Neural cell (in vitro differentiated cells): ENCODE results near the gene CACNA2D4. TPM values are rescaled to one million over a fixed set of nuclear protein-coding genes. Genes with fewer than 3 reads are reported as not detected.

Experiments used
- H2AFZ ChIP-seq: fragments of 200-600, 300-800 bp; sonication (generic), shearing (Covaris generic); 2 replicates; pipeline ENCODE4 v1.6.0; 2014; ENCODE audit warnings: low read depth, mild to moderate bottlenecking, antibody characterized with exemption, low read length, moderate library complexity
- H3F3A ChIP-seq: fragments of 200-600 bp; shearing (Covaris generic); 2 replicates; pipeline ENCODE4 v1.6.1; 2016; ENCODE audit warnings: mild to moderate bottlenecking, moderate library complexity, mixed read lengths, antibody characterized with exemption, low read length; ENCODE audit not compliant: insufficient read depth, poor library complexity, severe bottlenecking
- H3K27ac ChIP-seq: fragments of 200-600, 300-800 bp; sonication (generic), shearing (Covaris generic); 2 replicates; pipeline ENCODE4 v1.5.1; 2014; ENCODE audit warnings: mild to moderate bottlenecking, low read length, moderate library complexity
- H3K27me3 ChIP-seq: fragments of 300-800, 200-600 bp; sonication (generic), shearing (Covaris generic); 2 replicates; pipeline ENCODE4 v1.6.0; 2014; ENCODE audit warnings: mild to moderate bottlenecking, low read depth, low read length, moderate library complexity; ENCODE audit not compliant: insufficient read depth
- H3K36me3 ChIP-seq: fragments of 300-800, 200-600 bp; sonication (generic), shearing (Covaris generic); 2 replicates; pipeline ENCODE4 v1.5.1; 2014; ENCODE audit warnings: mild to moderate bottlenecking, antibody characterized with exemption, low read length, moderate library complexity; ENCODE audit not compliant: insufficient read depth
- H3K4me2 ChIP-seq: fragments of 300-800, 200-600 bp; sonication (generic), shearing (Covaris generic); 2 replicates; pipeline ENCODE4 v1.6.0; 2014; ENCODE audit warnings: mild to moderate bottlenecking, low read length
- H3K4me3 ChIP-seq: fragments of 300-800, 200-600 bp; sonication (generic), shearing (Covaris generic); 2 replicates; pipeline ENCODE4 v1.5.1; 2014; ENCODE audit warnings: mild to moderate bottlenecking, low read length, moderate library complexity
- H3K79me2 ChIP-seq: fragments of 200-600 bp; shearing (Covaris generic); replicated peaks from 2 replicates; pipeline ENCODE4 v1.6.0; 2014; ENCODE audit warnings: mild to moderate bottlenecking, low read length, moderate library complexity; ENCODE audit not compliant: insufficient read depth
- H3K9ac ChIP-seq: fragments of 300-800, 200-600 bp; sonication (generic), shearing (Covaris generic); 2 replicates; pipeline ENCODE4 v1.6.1; 2016; ENCODE audit warnings: mild to moderate bottlenecking, low read length, mixed read lengths
- H3K9me2 ChIP-seq: fragments of 200-600 bp; shearing (Covaris generic); 2 replicates; pipeline ENCODE4 v1.6.1; 2016; ENCODE audit warnings: mild to moderate bottlenecking, low read length, mixed read lengths; ENCODE audit not compliant: insufficient read depth
- H3K9me3 ChIP-seq: fragments of 200-600, 300-800 bp; sonication (generic), shearing (Covaris generic); 2 replicates; pipeline ENCODE4 v1.6.1; 2016; ENCODE audit warnings: mild to moderate bottlenecking, mixed run types, low read length, moderate library complexity, mixed read lengths
- H4K20me1 ChIP-seq: fragments of 200-600 bp; shearing (Covaris generic); 2 replicates; pipeline ENCODE4 v1.6.1; 2016; ENCODE audit warnings: mild to moderate bottlenecking, mixed run types; ENCODE audit not compliant: insufficient read depth
- EP300 ChIP-seq: fragments of 450-650 bp; conservative IDR thresholded peaks from 2 replicates; pipeline ENCODE4 v1.6.1; 2014; ENCODE audit warnings: antibody characterized with exemption, mild to moderate bottlenecking, moderate library complexity; ENCODE audit not compliant: poor library complexity, severe bottlenecking
- EZH2 ChIP-seq: fragments of 200-600, 300-800 bp; shearing (Covaris generic), sonication (generic); IDR thresholded peaks from 2 replicates; pipeline ENCODE4 v1.6.1; 2014; ENCODE audit warnings: antibody characterized with exemption, low read length, borderline replicate concordance, mild to moderate bottlenecking; ENCODE audit not compliant: insufficient read depth, poor library complexity, severe bottlenecking
- MXI1 ChIP-seq: fragments of 450-650 bp; conservative IDR thresholded peaks from 2 replicates; pipeline ENCODE4 v1.6.1; 2014; ENCODE audit warnings: antibody characterized with exemption, mild to moderate bottlenecking; ENCODE audit not compliant: poor library complexity, severe bottlenecking
- POLR2AphosphoS5 ChIP-seq: IDR thresholded peaks from 2 replicates; pipeline ENCODE4 v1.6.1; 2012
- RAD21 ChIP-seq: fragments of 450-650 bp; conservative IDR thresholded peaks from 2 replicates; pipeline ENCODE4 v1.6.1; 2014; ENCODE audit warnings: antibody characterized with exemption, mild to moderate bottlenecking, moderate library complexity
- SMC3 ChIP-seq: fragments of 450-650 bp; conservative IDR thresholded peaks from 2 replicates; pipeline ENCODE4 v1.6.1; 2014; ENCODE audit warnings: antibody characterized with exemption, mild to moderate bottlenecking, moderate library complexity; ENCODE audit not compliant: poor library complexity
- TAF1 ChIP-seq: IDR thresholded peaks from 2 replicates; pipeline ENCODE4 v1.6.1; 2012; ENCODE audit warnings: low read depth
- polyA plus RNA-seq: library from polyadenylated mRNA; depleted of rRNA; stranded (reverse); fragments of >200 nt; gene quantifications from 2 replicates; pipeline ENCODE4 v1.2.3, GENCODE V29; 2014
- TF ChIP-seq, protein P1 (sequence below): IDR thresholded peaks from 2 replicates; pipeline ENCODE4 v1.6.1; 2012; ENCODE audit warnings: borderline replicate concordance
- TF ChIP-seq, protein P2 (sequence below): fragments of 450-650 bp; IDR thresholded peaks from 2 replicates; pipeline ENCODE4 v1.5.1; 2014; ENCODE audit warnings: antibody characterized with exemption, mild to moderate bottlenecking, moderate library complexity; ENCODE audit not compliant: poor library complexity, severe bottlenecking

Gene CACNA2D4
- polyA plus RNA-seq, 1 donor from 2014 or later, result not detected

DNA sequence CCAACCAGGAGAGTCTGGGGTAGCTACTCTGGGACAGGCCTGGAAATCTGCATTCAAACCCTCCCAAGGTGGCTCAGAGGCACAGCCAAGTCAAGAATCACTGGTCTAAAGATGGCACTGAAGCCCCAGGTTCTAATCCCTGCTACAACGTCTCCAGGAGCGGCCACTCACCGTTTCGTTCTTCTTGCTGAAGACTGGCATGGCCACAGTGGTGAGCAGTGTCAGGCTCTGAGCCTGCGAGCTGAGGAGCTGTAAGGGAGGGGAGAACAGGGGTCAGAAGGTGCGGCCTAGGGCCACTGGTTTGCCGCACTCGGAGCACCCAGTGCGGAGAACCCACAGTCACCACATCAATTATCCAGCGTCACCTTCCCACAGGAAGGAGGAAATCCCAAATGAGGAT lies 38.8 kb downstream of the CACNA2D4 start:
- no peak overlapping the region for H3K9ac ChIP-seq
- no peaks in the 10 kb centered on the region for H3K9me2 ChIP-seq
- H3K9me3 ChIP-seq, result no peaks in the 10 kb centered on the region
- H2AFZ ChIP-seq, result no peak overlapping the region
- H3K36me3 ChIP-seq, result no peaks in the 10 kb centered on the region
- H4K20me1 ChIP-seq, result no peaks in the 10 kb centered on the region
- H3F3A ChIP-seq, result no peaks in the 10 kb centered on the region
- H3K4me2 ChIP-seq, result no peak overlapping the region
- H3K79me2 ChIP-seq, result no peaks in the 10 kb centered on the region
- no peak overlapping the region for H3K4me3 ChIP-seq
- H3K27ac ChIP-seq, result no peak overlapping the region
- no peak for TF ChIP-seq POLR2AphosphoS5
- TF ChIP-seq TAF1, result no peak
- TF ChIP-seq, protein P1, sequence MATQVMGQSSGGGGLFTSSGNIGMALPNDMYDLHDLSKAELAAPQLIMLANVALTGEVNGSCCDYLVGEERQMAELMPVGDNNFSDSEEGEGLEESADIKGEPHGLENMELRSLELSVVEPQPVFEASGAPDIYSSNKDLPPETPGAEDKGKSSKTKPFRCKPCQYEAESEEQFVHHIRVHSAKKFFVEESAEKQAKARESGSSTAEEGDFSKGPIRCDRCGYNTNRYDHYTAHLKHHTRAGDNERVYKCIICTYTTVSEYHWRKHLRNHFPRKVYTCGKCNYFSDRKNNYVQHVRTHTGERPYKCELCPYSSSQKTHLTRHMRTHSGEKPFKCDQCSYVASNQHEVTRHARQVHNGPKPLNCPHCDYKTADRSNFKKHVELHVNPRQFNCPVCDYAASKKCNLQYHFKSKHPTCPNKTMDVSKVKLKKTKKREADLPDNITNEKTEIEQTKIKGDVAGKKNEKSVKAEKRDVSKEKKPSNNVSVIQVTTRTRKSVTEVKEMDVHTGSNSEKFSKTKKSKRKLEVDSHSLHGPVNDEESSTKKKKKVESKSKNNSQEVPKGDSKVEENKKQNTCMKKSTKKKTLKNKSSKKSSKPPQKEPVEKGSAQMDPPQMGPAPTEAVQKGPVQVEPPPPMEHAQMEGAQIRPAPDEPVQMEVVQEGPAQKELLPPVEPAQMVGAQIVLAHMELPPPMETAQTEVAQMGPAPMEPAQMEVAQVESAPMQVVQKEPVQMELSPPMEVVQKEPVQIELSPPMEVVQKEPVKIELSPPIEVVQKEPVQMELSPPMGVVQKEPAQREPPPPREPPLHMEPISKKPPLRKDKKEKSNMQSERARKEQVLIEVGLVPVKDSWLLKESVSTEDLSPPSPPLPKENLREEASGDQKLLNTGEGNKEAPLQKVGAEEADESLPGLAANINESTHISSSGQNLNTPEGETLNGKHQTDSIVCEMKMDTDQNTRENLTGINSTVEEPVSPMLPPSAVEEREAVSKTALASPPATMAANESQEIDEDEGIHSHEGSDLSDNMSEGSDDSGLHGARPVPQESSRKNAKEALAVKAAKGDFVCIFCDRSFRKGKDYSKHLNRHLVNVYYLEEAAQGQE, result no peak
- no peak for TF ChIP-seq MXI1
- TF ChIP-seq, protein P2, sequence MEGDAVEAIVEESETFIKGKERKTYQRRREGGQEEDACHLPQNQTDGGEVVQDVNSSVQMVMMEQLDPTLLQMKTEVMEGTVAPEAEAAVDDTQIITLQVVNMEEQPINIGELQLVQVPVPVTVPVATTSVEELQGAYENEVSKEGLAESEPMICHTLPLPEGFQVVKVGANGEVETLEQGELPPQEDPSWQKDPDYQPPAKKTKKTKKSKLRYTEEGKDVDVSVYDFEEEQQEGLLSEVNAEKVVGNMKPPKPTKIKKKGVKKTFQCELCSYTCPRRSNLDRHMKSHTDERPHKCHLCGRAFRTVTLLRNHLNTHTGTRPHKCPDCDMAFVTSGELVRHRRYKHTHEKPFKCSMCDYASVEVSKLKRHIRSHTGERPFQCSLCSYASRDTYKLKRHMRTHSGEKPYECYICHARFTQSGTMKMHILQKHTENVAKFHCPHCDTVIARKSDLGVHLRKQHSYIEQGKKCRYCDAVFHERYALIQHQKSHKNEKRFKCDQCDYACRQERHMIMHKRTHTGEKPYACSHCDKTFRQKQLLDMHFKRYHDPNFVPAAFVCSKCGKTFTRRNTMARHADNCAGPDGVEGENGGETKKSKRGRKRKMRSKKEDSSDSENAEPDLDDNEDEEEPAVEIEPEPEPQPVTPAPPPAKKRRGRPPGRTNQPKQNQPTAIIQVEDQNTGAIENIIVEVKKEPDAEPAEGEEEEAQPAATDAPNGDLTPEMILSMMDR, result no peak
- TF ChIP-seq EZH2, result no peak
- TF ChIP-seq SMC3, result no peak
- no peaks in the 10 kb centered on the region for H3K27me3 ChIP-seq

DNA sequence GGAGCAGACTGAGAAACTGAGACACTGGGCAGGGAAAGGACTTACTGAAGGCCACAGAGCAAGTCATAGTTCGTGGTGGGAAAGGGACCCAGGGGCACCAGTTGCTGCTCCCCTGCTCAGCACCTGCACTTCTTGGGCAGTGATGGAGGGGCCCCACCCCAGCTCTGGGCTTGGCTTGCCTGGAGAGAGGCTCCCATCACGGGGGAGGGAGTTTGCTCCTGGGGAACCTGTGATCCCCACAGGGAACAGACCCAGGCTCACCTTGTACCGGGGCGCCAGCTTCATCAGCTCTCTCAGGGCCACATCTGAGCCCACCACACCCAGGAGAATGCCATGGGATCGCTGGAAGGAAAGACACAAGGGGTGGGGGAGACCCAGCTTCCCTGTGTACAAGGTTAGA lies 39.8 kb downstream of the CACNA2D4 start:
- H3K9me2 ChIP-seq, result no peaks in the 10 kb centered on the region
- H3K9ac ChIP-seq, result no peak overlapping the region
- H3K27me3 ChIP-seq, result no peaks in the 10 kb centered on the region
- H2AFZ ChIP-seq, result no peak overlapping the region
- no peaks in the 10 kb centered on the region for H4K20me1 ChIP-seq
- H3K9me3 ChIP-seq, result no peaks in the 10 kb centered on the region
- H3K27ac ChIP-seq, result no peak overlapping the region
- no peaks in the 10 kb centered on the region for H3K79me2 ChIP-seq
- no peak for TF ChIP-seq SMC3
- no peak for TF ChIP-seq EZH2
- TF ChIP-seq, protein P1, result no peak
- TF ChIP-seq RAD21, result no peak
- no peak for TF ChIP-seq TAF1
- no peak for TF ChIP-seq MXI1
- TF ChIP-seq EP300, result no peak
- TF ChIP-seq, protein P2, result no peak
- TF ChIP-seq POLR2AphosphoS5, result no peak
- H3K4me2 ChIP-seq, result no peak overlapping the region
- no peaks in the 10 kb centered on the region for H3F3A ChIP-seq
- no peak overlapping the region for H3K4me3 ChIP-seq
- no peaks in the 10 kb centered on the region for H3K36me3 ChIP-seq
